KBM-7 (cell line): ENCODE data around the gene LGALSL.

Experiments
- DNase-seq: peaks from one replicate; pipeline ENCODE4 v3.0.0-alpha.2; 2015
- in situ Hi-C: fragments of 300-500 bp; cut with MboI; formaldehyde crosslinking; loops from 2 replicates; pipeline ENCODE4 v1.14.3; 2020; ENCODE audit warnings: low sequenced_read_pairs, low pct_unique_long_range_greater_than_20kb, mixed read lengths

LGALSL gene

DNA sequence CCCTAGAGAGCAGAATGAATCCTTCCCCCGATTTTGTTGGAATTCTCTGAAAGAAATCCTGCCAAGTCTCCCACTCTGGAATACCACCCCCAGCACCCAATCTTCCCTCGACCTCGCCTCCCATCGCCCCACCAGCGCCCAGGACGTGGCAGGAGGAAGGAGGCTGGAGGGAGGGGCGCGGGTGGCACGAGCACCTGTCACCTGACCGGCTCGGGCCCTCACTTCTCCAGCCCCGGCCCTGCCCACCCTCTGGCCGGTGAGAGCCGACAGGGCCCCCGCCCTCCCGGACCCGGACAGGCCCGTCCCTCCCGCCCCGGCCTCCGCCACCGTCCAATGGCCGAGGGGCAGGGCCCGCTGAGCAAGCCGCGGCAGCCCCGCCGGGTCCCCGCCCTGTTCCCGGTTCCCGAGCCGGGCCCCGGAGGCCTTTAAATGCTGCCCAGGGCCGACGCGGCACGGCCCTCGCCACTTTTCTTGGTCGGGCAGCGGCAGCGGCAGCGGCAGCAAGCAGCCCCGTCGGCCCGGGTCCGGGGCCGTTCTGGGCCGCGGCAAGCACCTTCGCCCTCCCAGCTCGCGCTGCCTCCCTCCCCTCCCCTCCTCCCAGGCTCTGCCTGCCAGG, at the start of gene LGALSL:
LGALSL (plus strand) TSS at position 393 of the 616 bp plus-strand sequence. CDS start 384 bp downstream, outside the sequence.
- in situ Hi-C loops: no loop called here

DNA sequence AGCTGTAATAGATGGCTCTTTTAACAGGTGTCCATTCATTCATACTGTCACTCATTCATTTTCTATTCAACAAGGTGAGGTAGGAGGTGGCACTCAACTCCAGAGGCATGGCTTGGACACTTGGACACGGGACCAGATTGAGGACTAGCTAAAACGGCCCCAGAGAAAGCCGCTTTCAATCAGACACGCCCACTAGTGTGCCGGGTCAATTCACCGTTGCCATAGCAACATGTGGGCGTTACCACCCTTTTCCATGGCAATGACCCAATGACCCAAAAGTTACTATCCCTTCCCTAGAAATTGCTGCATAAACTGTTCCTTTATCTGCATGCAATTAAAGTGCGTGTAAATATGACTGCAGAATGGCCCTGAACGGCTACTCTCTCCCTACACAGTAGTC, 49.2 kb upstream of the LGALSL start:
- in situ Hi-C loops: no loop called here
- no peak for DNase-seq

More for the DNA sequence above, at the start of gene LGALSL:
- DNase-seq: peak; percentile 53

DNA sequence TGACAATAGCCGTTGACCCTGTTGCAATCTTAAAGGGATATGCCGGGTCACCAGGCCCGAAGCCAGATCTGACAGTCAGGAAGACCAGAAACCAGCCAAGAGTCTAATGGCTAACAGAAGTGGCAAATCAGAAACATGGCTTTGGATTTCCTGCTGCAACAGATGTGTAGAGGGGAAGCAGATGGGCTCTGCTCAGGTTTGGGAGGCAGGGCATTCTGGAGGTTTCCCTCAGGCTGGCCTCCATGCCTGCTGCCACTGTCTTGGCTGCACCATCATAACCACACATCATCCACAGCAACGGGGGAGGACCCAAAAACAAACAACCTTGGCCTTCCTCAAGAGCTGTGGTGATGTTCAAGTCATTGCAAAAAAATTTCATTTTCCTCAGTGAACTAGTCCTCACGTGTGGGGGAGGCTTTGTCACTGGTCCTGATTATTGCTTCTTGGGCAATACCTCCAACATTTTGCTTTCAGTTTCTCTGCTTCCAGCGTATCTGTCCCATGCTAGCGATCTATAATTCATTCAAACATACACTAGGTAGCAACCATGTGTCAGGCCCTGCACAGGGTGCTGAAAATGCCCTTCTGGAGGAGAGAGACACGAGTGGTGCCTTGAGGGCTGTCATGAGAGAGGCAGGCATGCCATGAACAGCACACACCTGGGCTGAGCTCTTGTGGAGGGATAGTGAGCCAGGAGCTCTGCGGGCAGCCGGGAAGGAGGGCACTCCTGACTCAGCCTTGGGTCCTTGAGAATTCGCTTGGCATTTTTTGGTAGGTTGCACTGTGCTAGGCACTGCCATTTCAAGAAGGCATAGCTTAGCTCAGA, 48.2 kb upstream of the LGALSL start:
- in situ Hi-C loops: no loop called here
- peak; percentile 21 for DNase-seq

DNA sequence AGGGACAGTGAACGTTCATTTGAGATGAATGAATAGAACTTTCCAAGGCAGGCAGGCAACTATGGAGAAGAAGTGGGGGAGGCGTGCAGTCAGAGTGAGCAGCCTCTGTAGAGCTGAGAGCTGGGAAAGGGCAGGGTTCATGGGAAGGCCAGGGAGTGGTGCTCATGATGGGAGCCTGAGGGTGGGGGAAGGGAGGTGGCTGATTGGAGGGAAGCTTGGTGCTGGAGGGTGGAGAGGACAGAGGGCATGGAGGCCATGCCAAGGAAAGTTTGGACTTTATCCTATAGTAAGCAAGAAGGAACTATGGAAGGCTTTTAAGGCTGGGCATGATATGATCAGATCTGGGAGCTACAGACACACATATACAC, 47.6 kb upstream of the LGALSL start:
- DNase-seq: no peak
- in situ Hi-C loops: no loop called here

DNA sequence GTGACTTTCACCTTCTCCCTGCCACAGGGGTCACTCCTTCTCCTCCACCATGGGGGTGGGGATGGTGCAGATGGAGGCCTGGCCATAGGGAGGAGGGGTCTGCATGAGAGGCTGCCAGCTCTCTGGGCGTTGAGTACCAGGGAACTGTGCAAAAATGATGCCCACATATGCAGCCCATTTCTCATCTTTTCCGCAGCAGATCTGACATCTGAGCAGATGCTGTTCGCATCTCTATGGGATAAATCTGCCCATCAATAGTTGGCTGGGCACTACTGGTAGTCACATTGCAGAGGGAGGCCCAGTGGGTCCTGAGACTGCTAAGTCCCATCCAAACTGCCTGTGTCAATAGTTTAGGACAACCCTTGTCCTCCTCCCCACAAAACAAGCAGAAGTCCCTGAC, 45.9 kb upstream of the LGALSL start:
- in situ Hi-C loops: no loop called here
- no peak for DNase-seq

DNA sequence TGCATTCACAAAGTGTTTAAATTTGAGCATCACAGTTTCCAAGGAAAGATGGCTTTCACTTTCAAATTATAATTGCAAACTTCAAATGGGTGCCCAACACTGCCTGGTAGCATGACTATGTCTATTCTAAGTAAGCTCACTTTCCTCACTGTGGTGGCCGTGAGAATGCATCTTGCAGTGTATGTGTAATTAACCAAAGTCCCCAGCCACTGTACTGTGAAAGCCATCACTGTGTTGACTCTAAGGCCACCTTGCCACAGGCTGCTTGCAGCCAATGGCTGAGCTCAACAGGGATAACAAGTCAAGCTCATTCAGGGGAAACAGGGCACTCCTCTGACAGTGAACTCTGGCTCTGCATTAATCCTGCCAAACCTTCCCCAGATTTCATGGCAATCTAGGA, 43.3 kb upstream of the LGALSL start:
- DNase-seq: no peak
- in situ Hi-C loops: no loop called here

DNA sequence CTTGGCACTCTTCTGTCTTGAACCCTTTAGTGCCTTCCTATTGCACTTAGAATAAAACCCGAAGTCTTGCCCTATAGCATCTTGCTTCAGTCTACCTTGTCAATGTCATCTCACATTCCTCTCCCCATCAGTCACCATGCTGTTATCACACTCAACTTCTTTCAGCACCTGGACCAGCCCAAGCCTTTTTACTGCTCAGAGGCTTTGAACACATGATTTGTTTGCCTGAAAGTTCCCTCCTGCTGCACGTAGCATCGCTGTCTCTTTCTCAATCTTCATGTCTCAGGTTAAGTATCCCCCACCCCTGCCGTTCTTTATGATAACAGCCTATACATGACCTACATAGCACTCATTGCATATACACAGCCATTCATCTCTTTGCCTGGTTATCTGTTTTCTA, 41.3 kb upstream of the LGALSL start:
- no peak for DNase-seq
- in situ Hi-C loops: no loop called here

DNA sequence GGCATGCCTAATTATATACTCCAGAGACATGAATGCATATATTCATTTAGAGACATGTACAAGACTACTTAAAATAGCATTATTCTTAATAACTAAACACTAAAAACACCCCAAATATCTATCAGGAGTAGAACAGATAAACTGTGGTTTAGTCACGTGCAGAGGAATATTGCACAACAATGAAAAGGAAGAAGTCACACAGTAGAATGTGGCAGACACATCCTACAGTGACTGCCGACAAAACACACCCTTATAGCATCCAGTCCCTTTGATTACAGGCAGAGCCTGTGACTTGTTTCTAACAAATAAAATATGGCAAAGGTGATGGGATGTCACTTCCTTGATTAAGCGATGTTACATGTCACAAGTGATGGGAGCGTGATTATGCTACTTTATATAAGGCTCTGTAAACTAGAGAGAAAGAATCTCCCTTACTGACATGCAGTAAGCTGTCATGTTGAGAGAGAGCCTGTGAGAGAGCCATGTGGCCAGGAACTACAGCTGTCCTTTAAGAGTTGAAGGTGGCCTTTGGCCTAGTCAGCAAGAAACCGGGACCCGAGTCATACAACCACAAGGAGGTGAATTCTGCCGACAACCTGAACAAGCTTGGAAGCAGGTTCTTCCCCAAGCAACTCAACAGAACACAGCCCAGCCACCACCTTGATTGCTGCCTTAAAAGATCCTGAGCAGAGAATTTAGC, 39.1 kb upstream of the LGALSL start:
- DNase-seq: no peak
- in situ Hi-C loops: no loop called here

DNA sequence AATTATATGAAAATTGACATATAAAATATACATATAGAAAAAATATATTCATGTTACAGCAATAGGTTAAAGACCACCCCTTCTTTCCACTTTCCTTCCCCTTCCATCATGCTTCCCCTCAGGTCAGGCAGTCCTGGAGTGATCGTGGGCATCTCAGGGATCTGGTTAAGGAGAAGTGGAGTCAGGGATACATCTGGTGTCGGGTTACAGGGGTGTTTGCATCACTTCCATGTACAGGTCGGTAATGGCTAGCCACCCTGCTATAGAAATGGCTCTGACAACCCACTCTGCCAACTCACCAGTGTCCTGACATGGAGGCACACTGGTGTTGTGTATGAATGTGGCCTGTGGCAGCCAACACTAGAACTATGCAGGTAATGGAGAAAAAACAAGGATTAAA, 36.3 kb upstream of the LGALSL start:
- DNase-seq: no peak
- in situ Hi-C loops: no loop called here

DNA sequence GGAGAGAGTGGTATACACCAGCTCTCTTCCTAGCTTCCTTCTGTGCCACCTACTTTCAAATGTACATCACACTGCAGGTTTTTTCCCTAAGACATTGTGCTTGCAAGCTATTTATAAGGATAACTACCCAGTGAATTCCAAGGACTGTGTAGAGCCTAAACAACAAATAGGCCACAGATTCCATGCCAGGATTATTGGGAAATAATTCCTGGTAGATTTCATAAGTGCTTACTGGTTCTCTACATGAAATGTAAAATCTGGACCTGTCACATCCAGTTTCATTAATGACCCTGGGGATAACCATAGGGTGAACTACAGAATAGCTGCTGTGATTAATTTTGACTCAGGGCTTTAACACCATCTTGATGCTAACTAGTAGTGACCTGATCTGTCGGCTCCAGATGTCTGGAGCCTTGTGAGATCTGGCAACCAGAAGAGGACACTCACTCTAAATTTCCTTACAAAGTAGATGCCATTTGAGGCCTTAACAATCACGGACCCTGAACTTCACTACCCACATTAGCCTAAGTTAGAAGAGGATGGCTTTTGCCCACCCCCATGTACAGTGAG, 34.3 kb upstream of the LGALSL start:
- in situ Hi-C loops: no loop called here
- no peak for DNase-seq

DNA sequence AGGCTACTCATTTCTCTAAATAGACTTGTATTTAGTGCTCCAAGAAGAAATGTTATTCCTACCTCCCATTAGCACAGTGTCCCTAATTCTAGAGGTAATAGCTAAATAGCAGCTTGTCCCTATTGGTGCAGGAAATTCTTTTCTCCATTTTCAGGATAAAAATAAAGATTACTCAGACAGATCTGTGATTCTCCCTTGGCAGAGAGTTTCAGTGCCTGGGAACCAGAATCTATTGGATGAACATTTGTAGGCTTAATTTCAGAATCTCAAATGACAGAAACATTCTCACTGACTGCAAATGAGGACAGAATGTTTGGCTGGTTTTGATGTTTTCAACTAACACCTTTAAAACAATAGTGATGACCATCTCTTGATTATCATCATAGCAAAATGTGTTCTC, 33.3 kb upstream of the LGALSL start:
- in situ Hi-C loops: no loop called here
- no peak for DNase-seq

DNA sequence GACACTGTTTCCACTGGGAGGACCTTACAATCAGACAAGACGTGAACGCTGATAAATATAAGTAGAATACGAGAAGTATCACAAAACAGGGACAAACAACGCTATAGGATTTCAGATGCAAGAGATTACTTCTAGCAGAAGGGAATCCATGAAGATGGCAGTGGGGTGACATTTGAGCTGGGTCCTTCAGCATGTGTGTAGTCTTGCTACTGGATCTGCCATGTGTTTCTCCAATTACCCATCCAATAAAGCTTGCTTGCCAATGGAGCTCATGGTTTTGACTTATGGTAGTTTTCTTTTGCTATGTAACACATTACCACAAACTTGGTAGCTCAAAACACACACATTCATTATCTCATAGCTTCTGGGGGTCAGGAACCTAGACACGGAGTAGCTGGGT, 32.8 kb upstream of the LGALSL start:
- in situ Hi-C loops: no loop called here
- DNase-seq: no peak

DNA sequence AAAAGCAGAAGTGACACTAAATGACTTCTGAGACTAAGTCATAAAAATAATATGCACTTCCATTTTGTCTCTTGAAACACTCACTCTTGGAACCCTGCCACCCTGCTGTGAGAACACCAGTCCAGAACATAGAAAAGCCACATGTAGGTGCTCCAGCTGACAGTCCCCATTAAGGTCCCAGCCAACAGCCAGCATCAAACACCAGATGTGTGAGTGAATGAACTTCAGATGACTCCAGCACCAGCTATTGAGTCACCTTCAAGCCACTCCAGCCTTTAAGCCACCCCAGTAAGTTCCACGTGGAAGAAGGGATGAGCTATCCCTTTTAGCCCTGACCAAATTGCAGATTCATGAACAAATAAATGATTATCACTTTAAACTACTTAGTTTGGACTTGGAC, 31.5 kb upstream of the LGALSL start:
- in situ Hi-C loops: no loop called here
- DNase-seq: no peak

DNA sequence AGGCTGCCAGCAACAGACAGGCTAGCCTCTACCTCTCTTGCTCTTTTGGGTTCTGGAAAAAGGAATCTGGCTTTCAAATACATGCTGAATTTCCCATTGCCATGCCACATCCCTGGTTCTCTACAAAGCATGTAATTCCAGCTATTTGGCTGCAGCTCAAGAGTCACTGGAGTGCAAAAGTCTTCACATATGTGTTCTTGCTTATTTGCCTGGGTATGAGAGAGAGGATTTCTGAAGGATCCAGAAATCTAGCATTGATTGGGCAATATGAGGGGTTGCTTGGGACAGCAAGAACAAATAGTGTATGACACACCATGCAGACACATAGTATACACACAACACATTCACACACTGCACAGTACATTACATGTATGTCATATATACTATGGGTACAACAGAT, 30.7 kb upstream of the LGALSL start:
- in situ Hi-C loops: no loop called here
- no peak for DNase-seq

DNA sequence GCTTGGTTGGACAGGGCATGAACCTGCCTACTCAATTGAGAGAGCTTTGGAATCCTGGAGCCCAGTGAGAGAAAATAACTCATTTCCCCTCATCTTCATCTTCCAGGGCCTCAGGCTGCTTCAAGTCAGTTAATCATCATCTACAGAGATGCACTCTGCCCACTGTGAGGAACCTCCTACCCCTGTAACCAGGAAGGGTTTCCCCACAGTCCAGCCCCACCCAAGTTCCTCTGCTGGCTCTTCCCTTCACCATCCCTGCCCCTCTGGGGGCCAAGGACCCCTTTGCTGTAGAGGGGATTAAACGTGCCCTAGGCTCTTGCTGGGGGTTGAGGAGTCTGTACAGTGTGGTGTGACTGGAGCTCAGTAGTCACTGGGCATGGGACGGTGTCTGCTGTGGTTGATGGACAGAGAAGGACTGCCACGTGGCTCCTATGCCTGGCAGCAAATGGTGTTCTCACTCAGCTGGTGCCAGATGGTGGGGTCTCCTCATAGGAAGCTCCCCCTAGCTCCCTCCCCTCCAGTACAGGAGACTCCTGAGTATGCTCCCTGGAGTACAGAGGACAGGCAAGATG, 29.5 kb upstream of the LGALSL start:
- in situ Hi-C loops: no loop called here
- no peak for DNase-seq

DNA sequence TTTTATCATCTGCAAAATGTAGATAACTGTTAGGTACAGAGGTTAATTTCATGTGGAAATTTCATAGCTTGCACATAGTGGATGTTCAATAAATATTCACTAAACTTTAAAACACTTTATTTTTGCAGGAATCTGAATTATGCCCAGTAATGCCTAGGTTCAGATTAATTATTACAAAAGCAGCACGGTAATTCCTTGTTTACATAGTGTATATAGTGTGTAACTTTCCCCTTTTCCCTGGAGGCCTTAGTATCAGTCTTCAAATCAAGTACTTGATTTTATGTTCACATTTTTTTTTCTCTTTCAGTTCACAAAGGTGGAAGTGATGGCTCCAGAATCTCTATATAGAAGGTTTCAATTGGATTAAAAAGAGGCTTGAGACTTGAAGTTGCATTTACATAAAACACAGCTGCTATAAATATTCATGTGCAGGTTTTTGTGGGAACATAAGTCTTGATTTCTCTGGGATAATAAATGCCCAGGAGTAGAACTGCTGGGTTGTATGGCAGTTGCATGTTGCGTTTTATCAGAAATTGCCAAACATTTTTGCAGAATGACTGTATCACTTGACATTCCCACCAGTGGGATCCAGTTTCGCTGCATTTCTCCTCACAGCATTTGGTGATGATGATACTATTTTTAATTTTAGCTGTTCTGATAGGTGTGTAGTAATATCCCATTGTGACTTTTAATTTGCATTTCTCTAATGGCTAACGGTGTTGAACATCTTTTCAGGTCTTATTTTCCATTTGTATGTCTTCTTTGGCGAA, 27.6 kb upstream of the LGALSL start:
- in situ Hi-C loops: no loop called here
- DNase-seq: no peak

DNA sequence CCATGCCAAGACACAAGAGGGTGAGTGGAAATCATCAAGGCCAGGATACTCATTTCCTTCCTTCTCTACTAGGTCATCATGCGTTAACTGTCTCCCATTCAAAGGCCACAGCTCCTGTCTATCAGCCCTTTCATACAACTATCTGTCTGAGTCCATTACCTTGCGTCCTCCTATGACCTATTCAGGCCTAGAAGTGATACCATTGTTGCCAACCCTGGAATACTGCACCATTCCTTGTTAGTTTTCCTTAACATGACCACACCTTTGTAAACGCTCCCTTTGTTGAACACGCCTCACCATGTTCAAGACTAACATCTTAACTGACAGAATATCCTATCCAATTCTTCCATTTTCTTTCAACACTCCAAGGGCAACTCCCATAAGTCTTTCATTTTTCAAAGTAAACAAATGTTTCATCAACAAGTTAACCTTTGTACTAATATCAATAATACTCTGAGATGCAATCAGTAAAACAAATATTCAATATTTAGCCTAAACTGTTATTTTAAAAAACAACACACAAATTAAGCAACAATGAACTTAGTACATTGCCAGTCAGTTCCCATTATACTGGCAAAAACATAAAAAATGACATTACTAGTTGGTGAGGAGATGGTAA, 19.8 kb upstream of the LGALSL start:
- DNase-seq: no peak
- in situ Hi-C loops: no loop called here

DNA sequence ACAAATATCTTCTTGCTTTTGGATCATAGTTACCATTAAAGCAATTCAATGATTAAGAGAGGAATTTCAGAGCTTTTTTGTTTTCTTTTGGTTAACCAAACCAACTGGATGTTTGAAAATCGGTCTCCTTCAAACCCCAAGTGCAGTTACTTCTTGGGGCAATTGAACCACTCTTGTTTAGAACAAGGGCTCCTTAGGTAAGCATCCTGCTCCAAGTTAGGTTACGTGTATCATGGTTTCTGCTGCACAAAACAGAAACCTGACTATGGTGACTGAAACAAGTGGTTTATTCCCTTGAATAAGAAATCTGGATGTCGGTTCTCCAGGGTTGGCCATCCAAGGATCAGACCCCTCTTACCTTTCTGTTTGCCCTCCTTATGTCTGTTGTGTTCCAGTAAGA, 16.1 kb upstream of the LGALSL start:
- in situ Hi-C loops: no loop called here
- DNase-seq: no peak

DNA sequence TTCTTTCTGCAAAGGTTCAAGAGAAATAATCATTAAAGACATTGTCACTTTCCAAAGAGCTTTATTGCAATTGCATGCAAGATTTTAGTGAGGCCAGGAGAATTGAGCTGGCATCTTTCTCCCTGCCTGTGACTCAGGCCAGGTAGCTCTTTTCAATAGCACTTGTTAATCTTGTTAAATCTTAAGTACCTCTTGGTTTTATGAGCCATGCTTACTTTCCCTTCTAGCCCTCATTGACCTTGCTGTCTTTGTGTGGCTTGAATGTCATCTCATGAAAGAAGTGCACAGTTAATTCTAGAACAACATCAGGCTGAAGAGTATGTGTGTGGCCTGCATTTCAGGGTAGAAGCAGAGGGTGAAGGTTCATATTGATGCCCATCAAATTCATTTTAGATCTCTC, 14.8 kb upstream of the LGALSL start:
- no peak for DNase-seq
- in situ Hi-C loops: no loop called here
